Progenitor cell of endocrine pancreas (in vitro differentiated cells): ENCODE results near the gene MYEOV. TPM values are rescaled to one million over a fixed set of nuclear protein-coding genes. Genes with fewer than 3 reads are reported as not detected.

Experiments
- DNase-seq: peaks from one replicate; pipeline ENCODE4 v3.0.0; 2021; ENCODE audit warnings: low spot score; ENCODE audit not compliant: unreplicated experiment
- H3K27ac Mint-ChIP-seq: 2 replicates; pipeline ENCODE4 v1.8.0; 2021; ENCODE audit warnings: mild to moderate bottlenecking, moderate library complexity, mixed read lengths
- H3K27me3 Mint-ChIP-seq: 2 replicates; pipeline ENCODE4 v1.8.0; 2021; ENCODE audit warnings: mixed read lengths
- H3K36me3 Mint-ChIP-seq: 2 replicates; pipeline ENCODE4 v1.8.0; 2022; ENCODE audit warnings: mixed read lengths; ENCODE audit not compliant: insufficient read depth
- H3K4me1 Mint-ChIP-seq: 2 replicates; pipeline ENCODE4 v1.8.0; 2021; ENCODE audit warnings: low read depth, mixed read lengths
- H3K4me3 Mint-ChIP-seq: 2 replicates; pipeline ENCODE4 v1.8.0; 2021; ENCODE audit warnings: low read depth, mild to moderate bottlenecking, moderate library complexity, mixed read lengths
- H3K9me3 Mint-ChIP-seq: 2 replicates; pipeline ENCODE4 v1.8.0; 2021; ENCODE audit warnings: low read depth, mixed read lengths
- CTCF ChIP-seq: fragments of 200-600 bp; sonication (generic); IDR thresholded peaks from one replicate; pipeline ENCODE4 v1.5.0; 2021; ENCODE audit warnings: antibody characterized with exemption, mild to moderate bottlenecking; ENCODE audit not compliant: unreplicated experiment
- total RNA-seq: library from RNA; stranded (reverse); gene quantifications from 2 replicates; pipeline ENCODE4 v1.2.1, GENCODE V29; 2021

The MYEOV gene
- total RNA-seq, 1 donor from 2014 or later = 0.14 TPM

GRCh38 chr11:69319255-69320106 lies 25.5 kb downstream of the MYEOV start:
- DNase-seq = no peak
- no peaks in the 10 kb centered on the region for H3K9me3 Mint-ChIP-seq
- H3K27ac Mint-ChIP-seq = no peak overlapping the region
- no peak overlapping the region for H3K4me3 Mint-ChIP-seq
- H3K27me3 Mint-ChIP-seq = peaks cover 3% of the 10 kb centered on the region
- TF ChIP-seq CTCF = no peak
- H3K4me1 Mint-ChIP-seq = no peaks in the 10 kb centered on the region
- H3K36me3 Mint-ChIP-seq = no peaks in the 10 kb centered on the region

GRCh38 chr11:69320326-69320725 lies 26.4 kb downstream of the MYEOV start:
- Mint-ChIP-seq H3K27ac (peak overlapping the region; percentile 5), H3K4me1 (no peaks in the 10 kb centered on the region), H3K36me3 (no peaks in the 10 kb centered on the region), H3K9me3 (no peaks in the 10 kb centered on the region), H3K27me3 (peaks cover 3% of the 10 kb centered on the region), H3K4me3 (no peak overlapping the region)
- no peak for DNase-seq
- no peak for TF ChIP-seq CTCF

GRCh38 chr11:69320756-69321741 lies 27.1 kb downstream of the MYEOV start:
- Mint-ChIP-seq H3K27me3 (peaks cover 3% of the 10 kb centered on the region), H3K4me1 (no peaks in the 10 kb centered on the region), H3K9me3 (no peaks in the 10 kb centered on the region), H3K36me3 (no peaks in the 10 kb centered on the region), H3K4me3 (no peak overlapping the region), H3K27ac (peak overlapping the region; percentile 5)
- no peak for DNase-seq
- no peak for TF ChIP-seq CTCF

- Mint-ChIP-seq H3K36me3 (no peaks in the 10 kb centered on the region), H3K4me1 (no peaks in the 10 kb centered on the region), H3K9me3 (no peaks in the 10 kb centered on the region), H3K27me3 (peaks cover 3% of the 10 kb centered on the region), H3K27ac (no peak overlapping the region), H3K4me3 (no peak overlapping the region)
- DNase-seq = no peak
- no peak for TF ChIP-seq CTCF
Observed at GRCh38 chr11:69321877-69322361, 28.0 kb downstream of the MYEOV start.

- no peaks in the 10 kb centered on the region for H3K4me1 Mint-ChIP-seq
- no peak for DNase-seq
- no peak overlapping the region for H3K4me3 Mint-ChIP-seq
- H3K36me3 Mint-ChIP-seq = no peaks in the 10 kb centered on the region
- H3K27me3 Mint-ChIP-seq = peaks cover 3% of the 10 kb centered on the region
- TF ChIP-seq CTCF = no peak
- peak overlapping the region; percentile 42 for H3K27ac Mint-ChIP-seq
- no peaks in the 10 kb centered on the region for H3K9me3 Mint-ChIP-seq
Observed at GRCh38 chr11:69325446-69325845, 31.5 kb downstream of the MYEOV start.
